Myocyte (in vitro differentiated cells): ENCODE results near the gene ZNF593OS. TPM values are rescaled to one million over a fixed set of nuclear protein-coding genes. Genes with fewer than 3 reads are reported as not detected.

Source experiments
- DNase-seq: peaks from one replicate; pipeline ENCODE4 v3.0.0-alpha.2; 2012; ENCODE audit warnings: low read depth
- total RNA-seq: library from RNA; depleted of rRNA; stranded (reverse); fragments of >200 nt; gene quantifications from 2 replicates; pipeline ENCODE4 v1.2.3, GENCODE V29; 2014

ZNF593OS gene
- total RNA-seq, 1 donor from 2014 or later = not detected

DNA sequence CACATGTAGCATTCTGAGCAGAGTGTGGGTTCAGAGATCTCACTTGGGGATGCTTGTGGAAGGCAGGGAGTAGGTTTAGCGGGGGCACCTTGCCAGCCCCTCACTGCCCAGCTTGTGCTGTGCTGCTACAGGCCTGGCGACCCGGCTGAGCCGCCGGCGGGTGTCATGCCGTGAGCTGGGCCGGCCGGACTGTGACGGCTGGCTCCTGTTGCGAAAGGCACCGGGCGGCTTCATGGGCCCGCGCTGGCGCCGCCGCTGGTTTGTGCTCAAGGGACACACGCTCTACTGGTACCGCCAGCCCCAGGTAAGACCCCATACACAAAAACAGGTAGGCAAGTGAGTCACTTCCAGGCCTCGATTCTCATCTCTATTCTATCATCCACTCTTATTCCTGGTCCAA is 13.3 kb upstream of the ZNF593OS start:
- DNase-seq = no peak

- no peak for DNase-seq
Observed at GRCh38 chr1:26184086-26184485, 12.5 kb upstream of the ZNF593OS start.

GRCh38 chr1:26182383-26182696 is 10.7 kb upstream of the ZNF593OS start:
- no peak for DNase-seq

DNA sequence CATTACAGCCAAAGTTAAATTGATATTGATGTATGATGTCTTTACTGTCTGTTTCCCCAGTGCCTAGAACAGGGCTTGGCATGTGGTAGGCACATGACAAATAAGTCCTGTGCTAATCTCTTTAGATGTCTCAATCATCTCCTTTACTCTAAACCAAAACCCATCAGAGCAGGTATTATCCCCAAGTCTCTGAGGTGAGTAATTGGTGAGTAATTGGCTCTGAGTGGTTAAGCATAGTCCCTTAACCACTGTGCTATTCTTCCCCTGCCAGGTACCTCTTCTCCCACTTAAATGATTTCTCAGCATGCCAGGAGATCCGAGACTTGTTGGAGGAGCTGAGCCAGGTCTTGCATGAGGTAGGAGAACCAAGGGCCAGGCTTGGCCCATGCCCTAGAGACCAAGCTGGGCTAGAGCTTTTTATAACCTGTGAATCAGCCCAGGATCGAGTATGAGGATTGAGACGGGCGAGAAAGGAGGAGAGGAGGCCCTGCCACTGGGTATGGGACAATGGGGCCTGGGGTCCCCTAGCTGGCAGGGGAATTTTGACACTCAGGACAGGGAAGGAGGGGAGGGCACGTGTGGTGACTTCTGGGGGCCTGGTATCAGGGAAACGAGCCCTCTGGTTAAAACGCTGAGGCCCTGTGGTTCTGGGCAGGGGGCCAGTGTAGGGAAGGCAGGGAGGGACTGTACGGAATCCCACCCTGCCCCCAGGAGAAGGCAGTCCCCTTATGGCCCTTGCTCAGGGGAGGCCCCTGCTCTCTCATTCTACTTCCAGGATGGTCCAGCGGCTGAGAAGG is 10.2 kb upstream of the ZNF593OS start:
- peak; percentile 42 for DNase-seq

DNA sequence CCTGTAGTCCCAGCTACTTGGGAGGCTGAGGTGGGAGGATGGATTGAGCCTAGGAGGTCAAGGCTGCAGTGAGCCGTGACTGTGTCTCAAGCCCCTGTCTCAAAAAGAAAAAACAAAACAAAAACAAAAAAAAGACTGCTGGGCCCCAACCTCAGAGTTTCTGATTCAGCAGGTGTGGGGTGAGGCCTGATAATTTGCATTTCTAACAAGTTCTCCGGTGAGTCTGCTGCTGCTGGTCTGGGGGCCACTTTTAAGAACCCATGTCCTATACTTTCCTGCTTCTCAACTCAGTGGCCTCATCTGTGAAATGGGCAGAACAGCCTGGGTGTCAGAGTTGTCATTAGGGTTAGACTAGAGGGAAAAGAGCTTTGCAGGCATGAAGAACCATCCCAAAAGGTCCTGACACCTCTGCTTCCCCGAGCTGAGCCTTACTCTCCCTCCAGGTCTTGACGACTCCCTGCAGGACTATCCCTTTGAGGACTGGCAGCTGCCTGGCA is 8.4 kb upstream of the ZNF593OS start:
- DNase-seq = no peak

- DNase-seq = no peak
Observed at GRCh38 chr1:26177182-26177684, 5.6 kb upstream of the ZNF593OS start, which contains the start of gene CNKSR1. Gene CNKSR1 (plus strand): TSS chr1:26177491. CDS start chr1:26177548, 57 bp downstream.

- no peak for DNase-seq
Observed at GRCh38 chr1:26175346-26175745, 3.7 kb upstream of the ZNF593OS start.

DNA sequence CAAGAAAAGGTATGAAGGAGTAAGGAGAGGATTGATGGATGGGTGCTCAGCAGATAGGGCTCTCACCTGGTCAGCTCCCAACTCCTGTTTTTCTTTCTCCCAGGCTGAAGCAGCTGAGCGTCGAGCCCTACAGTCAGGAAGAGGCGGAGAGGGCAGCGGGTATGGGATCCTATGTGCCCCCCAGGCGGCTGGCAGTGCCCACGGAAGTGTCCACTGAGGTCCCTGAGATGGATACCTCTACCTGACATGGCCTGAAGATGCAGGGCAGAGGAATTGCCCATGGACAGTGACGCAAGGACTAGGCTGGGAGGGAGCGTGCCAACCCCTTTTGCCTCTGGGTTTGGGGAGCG is 1.2 kb downstream of the ZNF593OS start:
- no peak for DNase-seq

DNA sequence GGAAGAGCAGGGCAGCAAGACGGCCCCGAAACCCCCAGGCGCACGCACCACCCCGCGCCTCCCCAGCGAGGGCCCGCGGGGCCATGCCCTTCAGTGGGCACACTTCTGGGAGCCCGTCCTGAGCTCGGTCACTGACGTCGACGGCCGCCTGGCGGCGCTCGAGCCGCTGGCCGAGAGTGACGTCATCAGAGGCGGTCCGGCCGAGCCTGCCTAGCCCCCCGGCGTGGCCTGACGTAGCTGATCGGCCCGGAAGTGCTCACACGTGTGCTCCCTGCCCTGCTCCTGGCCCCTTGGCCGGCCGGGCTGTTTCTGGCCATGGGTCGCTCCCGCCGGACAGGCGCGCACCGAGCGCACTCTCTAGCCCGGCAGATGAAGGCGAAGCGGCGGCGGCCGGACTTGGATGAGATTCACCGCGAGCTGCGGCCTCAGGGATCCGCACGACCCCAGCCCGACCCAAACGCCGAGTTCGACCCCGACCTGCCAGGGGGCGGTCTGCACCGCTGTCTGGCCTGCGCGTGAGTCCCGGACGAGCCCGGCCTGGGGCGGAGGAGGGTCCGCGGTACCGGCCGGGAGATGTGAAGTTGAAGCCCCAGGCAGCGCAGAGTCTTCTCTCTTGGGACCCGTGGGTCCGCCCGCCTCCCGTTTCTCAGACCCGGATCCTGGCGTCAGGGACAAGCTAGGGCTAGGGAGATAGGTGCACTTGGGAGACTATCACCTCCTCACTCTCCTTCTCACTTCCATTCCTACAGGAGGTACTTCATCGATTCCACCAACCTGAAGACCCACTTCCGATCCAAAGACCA is 1.8 kb downstream of the ZNF593OS start, which contains the start of gene ZNF593:
ZNF593 (plus strand) TSS at position 240 of the 803 bp plus-strand sequence; CDS start at position 316, 76 bp downstream.
- DNase-seq = peak; percentile 91

GRCh38 chr1:26169198-26169554 is 2.5 kb downstream of the ZNF593OS start:
- no peak for DNase-seq

DNA sequence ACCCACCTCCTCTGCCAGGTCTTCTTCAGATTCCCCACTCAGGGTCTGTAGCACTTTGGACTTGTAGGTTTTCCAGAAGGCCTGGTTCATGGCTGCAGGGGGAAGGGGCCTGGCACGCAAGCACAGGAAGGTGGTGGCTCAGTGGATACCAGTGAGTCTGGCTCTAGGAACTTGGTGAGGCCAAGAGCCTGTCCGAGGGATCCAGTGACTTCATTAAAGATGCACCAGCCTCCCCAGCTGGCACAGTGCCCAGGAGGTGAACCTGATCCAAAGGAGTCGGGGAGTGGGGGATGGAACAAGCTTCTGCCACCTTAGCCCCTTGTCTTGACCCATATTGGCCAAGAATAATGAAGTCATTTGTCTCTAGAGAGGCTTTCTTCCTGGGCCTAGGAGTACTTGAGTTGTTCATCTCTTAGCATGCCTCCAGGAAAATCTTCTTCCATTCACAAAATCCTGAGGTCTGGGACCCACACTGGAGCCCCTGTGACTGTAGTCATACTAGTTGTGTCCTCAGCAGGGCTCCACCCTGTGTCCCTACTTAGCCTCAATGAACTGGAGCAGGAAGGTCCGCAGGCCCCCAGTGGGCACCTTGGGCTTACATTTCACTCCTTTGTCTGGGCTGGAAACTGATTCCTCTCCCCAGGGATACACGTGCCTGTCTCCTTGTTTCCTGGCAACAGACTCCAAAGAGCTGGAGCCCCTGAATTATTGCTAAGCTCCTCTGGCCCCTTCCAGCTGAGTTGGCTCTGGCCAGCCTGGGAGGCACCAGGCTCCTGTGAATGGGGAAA is 3.0 kb downstream of the ZNF593OS start, which contains the start of gene C1orf232:
C1orf232 (minus strand) TSS at position 554 of the 788 bp plus-strand sequence; CDS start at position 90, 464 bp downstream.
- DNase-seq = no peak

- no peak for DNase-seq
Observed at GRCh38 chr1:26166719-26167281, 4.8 kb downstream of the ZNF593OS start.

GRCh38 chr1:26164861-26165842 is 6.5 kb downstream of the ZNF593OS start:
- no peak for DNase-seq

DNA sequence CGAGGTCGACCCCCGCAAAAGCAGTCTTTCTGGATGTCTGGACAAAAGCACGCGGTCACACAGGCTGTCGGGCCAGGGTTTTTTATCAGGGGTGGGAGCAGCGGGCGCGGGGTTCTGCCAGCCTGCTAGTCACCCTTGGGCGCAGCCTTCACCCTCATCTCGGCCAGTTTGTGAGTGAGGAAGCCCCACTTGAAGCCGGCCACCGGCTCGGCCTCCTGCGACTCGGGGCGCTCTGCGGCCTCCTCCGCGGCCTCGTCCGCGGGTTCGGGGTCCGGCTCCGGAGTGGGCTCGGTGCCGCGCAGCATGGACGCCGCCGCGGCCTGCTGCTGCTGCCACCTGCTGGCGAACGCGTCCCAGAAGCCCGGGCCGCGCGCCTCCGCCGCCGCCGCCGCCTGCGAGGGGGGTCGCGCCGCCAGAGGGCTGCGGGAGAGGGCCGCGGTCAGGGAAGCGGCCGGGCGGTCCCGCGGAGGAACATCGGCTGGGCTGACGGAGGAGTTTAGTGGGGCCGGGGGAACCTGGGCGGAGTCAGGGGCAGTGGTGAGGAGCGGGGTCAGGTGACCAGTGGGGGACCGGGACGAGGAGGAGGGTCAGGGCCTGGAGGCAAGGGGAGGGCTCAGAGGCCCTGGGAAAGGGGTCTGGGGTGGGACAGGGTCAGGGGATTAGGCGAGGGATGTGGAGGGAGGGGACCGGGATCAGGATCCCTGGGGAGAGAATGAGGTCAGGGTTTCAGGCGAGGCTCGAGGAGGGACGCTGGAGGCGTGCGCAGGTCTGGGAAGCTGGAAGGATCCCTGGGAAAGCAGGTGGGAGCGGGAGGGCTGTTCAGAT is 7.4 kb downstream of the ZNF593OS start:
- peak; percentile 29 for DNase-seq

DNA sequence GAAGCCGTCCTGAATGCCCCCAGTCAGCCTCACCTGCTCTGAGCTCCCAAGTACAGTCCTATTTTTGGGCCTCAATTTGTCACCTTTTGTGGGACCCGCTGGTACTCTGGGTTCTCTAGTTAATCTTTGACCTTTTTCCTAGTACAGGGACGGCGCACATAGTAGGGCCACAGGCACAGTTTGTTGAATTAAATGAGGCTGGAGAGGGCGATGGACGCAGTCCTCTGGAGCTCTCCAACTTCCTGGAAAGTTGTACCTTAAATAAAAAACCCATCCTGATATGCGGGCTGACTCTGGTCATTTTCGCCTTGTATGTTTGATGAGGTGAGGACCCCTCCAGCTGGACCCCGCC is 8.0 kb downstream of the ZNF593OS start:
- DNase-seq = no peak

- no peak for DNase-seq
Observed at GRCh38 chr1:26162220-26162709, 9.4 kb downstream of the ZNF593OS start.

GRCh38 chr1:26161415-26162219 is 10.0 kb downstream of the ZNF593OS start:
- peak; percentile 51 for DNase-seq
